ENCODE measurements around the gene SLC34A3. TPM values are rescaled to one million over a fixed set of nuclear protein-coding genes. Genes with fewer than 3 reads are reported as not detected.

Gene SLC34A3
- total RNA-seq, 2 donors from 2014 or later = not detected

GRCh38 chr9:137273095-137273490 lies 42.4 kb downstream of the SLC34A3 start:
- no peak for DNase-seq
- Histone ChIP-seq H3K27ac (no peak overlapping the region), H3K9ac (ENCODE audit: low read depth in 2 of 2, low read length in 2 of 2) (no peak overlapping the region), H3K27me3 (no peaks in the 10 kb centered on the region), H3K4me1 (peaks cover 24% of the 10 kb centered on the region), H3K4me3 (no peak overlapping the region), H3K36me3 (no peaks in the 10 kb centered on the region), H3K9me3 (no peaks in the 10 kb centered on the region)
- no peak for TF ChIP-seq CTCF (IDR thresholded peaks at IDR 0.05)
- intact Hi-C loops (cut with DNase I) = no loop called here

GRCh38 chr9:137273611-137274320 lies 43.1 kb downstream of the SLC34A3 start:
- Histone ChIP-seq H3K36me3 (no peaks in the 10 kb centered on the region), H3K4me1 (peaks cover 22% of the 10 kb centered on the region), H3K9ac (ENCODE audit: low read depth in 2 of 2, low read length in 2 of 2) (peak overlapping the region in 1 of 2 donors; percentile 69), H3K27me3 (no peaks in the 10 kb centered on the region), H3K9me3 (no peaks in the 10 kb centered on the region), H3K4me3 (no peak overlapping the region), H3K27ac (peak overlapping the region; percentile 41)
- no peak for TF ChIP-seq CTCF (IDR thresholded peaks at IDR 0.05)
- no peak for DNase-seq
- intact Hi-C loops (cut with DNase I) = no loop called here

- H3K4me1 ChIP-seq = peaks cover 15% of the 10 kb centered on the region
Observed at GRCh38 chr9:137275203-137275587, 44.5 kb downstream of the SLC34A3 start.

GRCh38 chr9:137275588-137276472 lies 45.1 kb downstream of the SLC34A3 start:
- peak overlapping the region; percentile 90 for H3K27ac ChIP-seq
- H3K36me3 ChIP-seq = no peaks in the 10 kb centered on the region
- H3K9me3 ChIP-seq = no peaks in the 10 kb centered on the region
- peak overlapping the region in 1 of 2 donors; percentile 97 for H3K9ac ChIP-seq (ENCODE audit: low read depth in 2 of 2, low read length in 2 of 2)
- DNase-seq = no peak
- H3K4me1 ChIP-seq = peaks cover 15% of the 10 kb centered on the region
- no peak for TF ChIP-seq CTCF (IDR thresholded peaks at IDR 0.05)
- H3K4me3 ChIP-seq = no peak overlapping the region
- no peaks in the 10 kb centered on the region for H3K27me3 ChIP-seq
- intact Hi-C loops (cut with DNase I) = no loop called here

More at GRCh38 chr9:137275203-137275587, 44.5 kb downstream of the SLC34A3 start:
- Histone ChIP-seq H3K27me3 (no peaks in the 10 kb centered on the region), H3K9ac (ENCODE audit: low read depth in 2 of 2, low read length in 2 of 2) (no peak overlapping the region), H3K4me3 (no peak overlapping the region), H3K36me3 (no peaks in the 10 kb centered on the region), H3K9me3 (no peaks in the 10 kb centered on the region), H3K27ac (no peak overlapping the region)
- intact Hi-C loops (cut with DNase I) = no loop called here
- TF ChIP-seq CTCF (IDR thresholded peaks at IDR 0.05) = no peak
- DNase-seq = no peak

GRCh38 chr9:137276473-137277328 lies 46.0 kb downstream of the SLC34A3 start:
- no peaks in the 10 kb centered on the region for H3K9me3 ChIP-seq
- no peak for TF ChIP-seq CTCF (IDR thresholded peaks at IDR 0.05)
- peak overlapping the region; percentile 90 for H3K27ac ChIP-seq
- no peaks in the 10 kb centered on the region for H3K27me3 ChIP-seq
- H3K4me1 ChIP-seq = peaks cover 15% of the 10 kb centered on the region
- peak overlapping the region; percentile 55 for H3K4me3 ChIP-seq
- H3K36me3 ChIP-seq = no peaks in the 10 kb centered on the region
- intact Hi-C loops (cut with DNase I) = no loop called here
- DNase-seq = peak; percentile 84
- peak overlapping the region; percentile 84 to 97 for H3K9ac ChIP-seq (ENCODE audit: low read depth in 2 of 2, low read length in 2 of 2)
